CD4-positive, alpha-beta memory T cell (primary cell): ENCODE data around the gene ARMCX1. TPM values are rescaled to one million over a fixed set of nuclear protein-coding genes. Genes with fewer than 3 reads are reported as not detected.

Source experiments
- polyA plus RNA-seq, 2 donors: library from polyadenylated mRNA; unstranded; fragments of 300-500 nt; fragmentation: Illumina TruSeq; gene quantifications; one replicate each; pipeline ENCODE4 v1.2.3, GENCODE V29; 2021
- total RNA-seq, 2 experiments: library from RNA; stranded (reverse); gene quantifications; one replicate each; pipeline ENCODE4 v1.2.3, GENCODE V29; 2021

ARMCX1 gene
- total and polyA plus RNA-seq, 4 experiments from 2014 or later, result 0.32 to 0.44 (median 0.39) TPM; not detected in 1

Other genes starting within 250 kb of the ARMCX1 start
- gene TIMM8A, start 201.8 kb upstream of the ARMCX1 start, total RNA-seq, result 10 to 100 TPM; 12.0 to 13.3 TPM
- gene TIMM8A, start 201.8 kb upstream of the ARMCX1 start, polyA plus RNA-seq, result 10 to 100 TPM in 1 of 2 donors, 1 to 10 TPM in 1; 8.8 to 10.5 TPM
- 1 to 10 TPM; 1.6 to 1.9 TPM for gene BTK, start 164.4 kb upstream of the ARMCX1 start, total RNA-seq
- 1 to 10 TPM in 1 of 2 donors, not detected in 1; 1.1 TPM for gene BTK, start 164.4 kb upstream of the ARMCX1 start, polyA plus RNA-seq
- gene RPL36A, start 159.5 kb upstream of the ARMCX1 start, total RNA-seq, result 100 to 1,000 TPM; 380 to 428 TPM
- 1,000 to 10,000 TPM; 2,296 to 2,724 TPM for gene RPL36A, start 159.5 kb upstream of the ARMCX1 start, polyA plus RNA-seq
- 10 to 100 TPM; 13.1 TPM for gene GLA, start 142.6 kb upstream of the ARMCX1 start, total RNA-seq
- gene GLA, start 142.6 kb upstream of the ARMCX1 start, polyA plus RNA-seq, result 10 to 100 TPM in 1 of 2 donors, 1 to 10 TPM in 1; 9.6 to 16.1 TPM
- gene HNRNPH2, start 142.3 kb upstream of the ARMCX1 start, total RNA-seq, result 10 to 100 TPM; 40.1 to 40.9 TPM
- 100 to 1,000 TPM in 1 of 2 donors, 10 to 100 TPM in 1; 86.1 to 105 TPM for gene HNRNPH2, start 142.3 kb upstream of the ARMCX1 start, polyA plus RNA-seq
- 10 to 100 TPM; 13.1 to 13.3 TPM for gene ARMCX4, start 65.1 kb upstream of the ARMCX1 start, total RNA-seq
- 1 to 10 TPM in 1 of 2 donors, not detected in 1; 2.4 TPM for gene ARMCX4, start 65.1 kb upstream of the ARMCX1 start, polyA plus RNA-seq
- gene ARMCX6, start 67.5 kb downstream of the ARMCX1 start, total RNA-seq, result 10 to 100 TPM; 36.6 to 40.5 TPM
- gene ARMCX6, start 67.5 kb downstream of the ARMCX1 start, polyA plus RNA-seq, result 10 to 100 TPM; 44.6 to 46.9 TPM
- gene ARMCX3, start 72.6 kb downstream of the ARMCX1 start, total RNA-seq, result 10 to 100 TPM; 39.6 to 40.1 TPM
- gene ARMCX3, start 72.6 kb downstream of the ARMCX1 start, polyA plus RNA-seq, result 10 to 100 TPM; 18.4 to 25.2 TPM
- 1 to 10 TPM; 7.3 to 9.4 TPM for gene ARMCX2, start 109.3 kb downstream of the ARMCX1 start, total RNA-seq
- gene ARMCX2, start 109.3 kb downstream of the ARMCX1 start, polyA plus RNA-seq, result 1 to 10 TPM in 1 of 2 donors, under 1 TPM in 1; 0.67 to 1.3 TPM